ENCODE data around the gene SLC37A1.

The SLC37A1 gene

DNA sequence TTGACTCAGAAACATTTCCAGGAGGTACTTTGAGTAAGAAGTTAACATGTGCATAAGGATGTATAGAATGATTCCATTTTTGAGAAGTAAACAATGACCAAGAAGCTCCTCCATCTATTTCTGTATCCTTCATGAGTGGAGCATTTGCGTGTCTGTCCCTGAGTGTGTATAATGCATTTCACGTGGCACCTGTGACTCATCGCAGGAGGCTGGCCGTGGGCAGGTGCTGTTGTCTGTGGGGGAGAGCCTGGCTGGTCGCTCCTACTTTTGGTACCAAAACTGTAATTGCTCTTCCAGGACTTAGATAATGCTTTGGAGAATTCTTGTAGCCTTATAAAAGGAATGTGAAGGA is 16.5 kb downstream of the SLC37A1 start:
- DNase-seq: no peak

DNA sequence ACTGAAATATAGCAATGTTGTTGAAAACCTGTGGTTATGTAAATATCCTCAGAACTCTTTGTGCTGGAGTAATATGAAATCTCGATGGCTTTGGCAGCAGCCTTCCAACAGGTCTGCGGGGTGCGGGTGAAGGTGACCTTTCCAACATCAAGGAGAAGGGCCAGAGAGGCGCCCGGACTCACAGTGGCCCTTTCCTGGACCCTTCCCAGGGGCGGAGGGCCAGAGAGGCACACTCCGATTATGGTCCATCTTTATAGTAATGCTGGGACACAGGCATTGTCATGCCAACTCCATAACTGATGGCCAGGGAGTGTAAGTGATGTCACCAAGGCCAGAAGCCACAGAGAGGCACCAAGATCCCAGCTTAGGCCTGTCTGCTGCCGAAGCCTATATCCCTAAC is 18.1 kb downstream of the SLC37A1 start:
- no peak for DNase-seq

- peak; percentile 61 to 71 for DNase-seq
Measured at GRCh38 chr21:42532466-42533181, 19.0 kb downstream of the SLC37A1 start.

- no peak for DNase-seq
Measured at GRCh38 chr21:42533306-42533962, 19.8 kb downstream of the SLC37A1 start.

- no peak for DNase-seq
Measured at GRCh38 chr21:42533963-42534355, 20.3 kb downstream of the SLC37A1 start.

GRCh38 chr21:42534421-42535378 is 21.0 kb downstream of the SLC37A1 start:
- DNase-seq: peak in 1 of 2 donors; percentile 23

- DNase-seq: no peak
Measured at GRCh38 chr21:42535602-42536171, 22.0 kb downstream of the SLC37A1 start.

GRCh38 chr21:42536601-42537000 is 22.9 kb downstream of the SLC37A1 start:
- no peak for DNase-seq

DNA sequence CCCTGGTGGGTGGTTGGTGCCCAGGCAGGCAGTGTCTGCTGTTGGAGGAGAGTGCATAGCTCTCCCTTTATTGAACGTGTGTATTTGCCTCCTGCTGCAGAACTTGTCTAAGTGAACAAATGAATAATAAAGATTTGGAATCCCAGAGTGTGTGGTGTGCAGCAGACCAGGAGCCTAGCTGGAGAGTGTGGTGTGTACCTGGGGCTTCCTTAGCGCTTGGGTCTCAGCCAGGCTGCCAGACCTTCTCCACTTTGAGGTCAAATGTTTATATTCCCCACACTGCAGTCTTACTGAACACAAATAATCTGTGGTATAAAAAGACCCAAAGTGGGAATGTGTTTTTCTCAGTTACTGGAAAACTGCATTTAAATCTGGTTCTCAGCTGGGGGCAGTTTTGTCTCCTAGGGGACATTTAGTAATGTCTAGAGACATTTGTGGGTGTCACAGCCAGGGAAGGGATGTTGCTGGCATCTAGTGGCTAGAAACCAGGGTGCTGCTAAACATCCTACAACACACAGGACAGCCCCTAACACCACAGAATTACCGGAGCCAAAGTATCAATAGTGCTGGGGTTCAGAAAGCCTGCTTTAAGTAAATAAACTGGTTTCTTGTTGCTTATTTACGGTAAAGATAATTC is 23.6 kb downstream of the SLC37A1 start:
- DNase-seq: peak in 1 of 2 donors; percentile 19

GRCh38 chr21:42538479-42539275 is 25.0 kb downstream of the SLC37A1 start:
- no peak for DNase-seq

DNA sequence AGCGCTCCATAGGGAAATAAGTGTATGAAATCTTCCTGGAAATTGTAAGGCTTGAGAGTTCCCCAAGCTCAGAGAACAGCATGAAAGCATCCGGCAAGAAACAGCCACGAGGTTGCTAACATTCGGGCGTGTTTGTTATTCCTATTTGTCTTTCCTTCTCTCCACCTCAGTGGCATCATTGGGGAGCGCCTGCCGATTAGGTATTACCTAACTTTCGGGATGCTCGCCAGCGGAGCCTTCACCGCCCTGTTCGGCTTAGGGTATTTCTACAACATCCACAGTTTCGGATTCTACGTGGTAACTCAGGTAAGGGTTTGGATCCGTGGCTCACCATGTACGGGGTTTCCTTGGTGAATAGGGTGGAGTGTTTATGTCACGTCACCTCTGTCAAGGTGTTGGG is 25.7 kb downstream of the SLC37A1 start:
- no peak for DNase-seq

GRCh38 chr21:42539931-42540343 is 26.3 kb downstream of the SLC37A1 start:
- DNase-seq: no peak

DNA sequence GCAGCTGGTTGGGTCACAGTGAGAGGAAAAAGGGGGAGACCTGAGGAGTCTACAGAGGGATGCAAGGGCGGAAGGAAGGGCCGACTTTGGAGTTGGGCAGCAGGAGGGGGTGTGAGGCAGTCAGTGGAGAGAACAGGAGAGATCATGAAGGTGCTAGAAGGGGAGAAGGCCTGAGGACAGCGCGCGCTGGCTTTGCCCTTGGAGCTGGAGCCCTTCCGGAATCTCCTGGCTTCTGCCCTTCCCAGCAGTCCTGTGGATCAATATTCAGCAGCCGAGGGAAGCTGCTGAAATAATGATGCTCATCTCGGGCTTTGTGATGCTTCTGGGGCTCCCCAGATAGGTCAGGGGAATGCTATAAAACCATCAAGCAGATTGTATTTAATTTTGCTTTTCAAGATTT is 26.7 kb downstream of the SLC37A1 start:
- no peak for DNase-seq

DNA sequence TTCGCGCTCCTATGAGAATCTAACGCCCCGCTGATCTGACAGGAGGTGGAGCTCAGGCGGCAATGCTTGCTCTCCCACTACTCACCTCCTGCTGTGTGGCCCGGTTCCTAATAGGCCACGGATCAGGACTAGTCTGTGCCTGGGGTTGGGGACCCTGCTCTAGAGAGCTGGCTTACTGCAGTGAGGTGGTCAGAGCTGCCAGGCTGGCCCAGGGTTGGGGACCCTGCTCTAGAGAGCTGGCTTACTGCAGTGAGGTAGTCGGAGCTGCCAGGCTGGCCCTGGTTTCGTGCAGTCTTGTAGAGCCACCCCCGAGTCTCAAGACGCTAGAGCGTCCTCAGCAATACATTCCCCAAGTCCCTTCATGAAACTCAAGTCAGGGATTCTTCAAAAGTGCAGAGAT is 27.5 kb downstream of the SLC37A1 start:
- DNase-seq: no peak

DNA sequence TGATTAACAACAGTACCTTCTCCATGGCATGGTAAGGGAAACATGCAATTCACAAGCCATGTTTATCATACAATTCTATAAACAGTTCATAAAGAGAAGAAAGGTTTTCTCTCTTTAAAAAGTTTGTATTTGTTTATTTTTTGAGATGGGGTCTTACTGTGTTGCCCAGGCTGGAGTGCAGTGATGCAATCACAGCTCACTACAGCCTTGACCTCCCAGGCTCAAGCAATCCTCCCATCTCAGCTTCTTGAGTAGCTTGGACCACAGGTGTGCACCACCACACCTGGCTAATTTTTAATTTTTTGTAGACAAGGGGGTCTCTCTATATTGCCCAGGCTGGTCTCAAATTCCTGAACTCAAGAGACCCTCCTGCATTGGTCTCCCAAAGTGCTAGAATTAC is 28.0 kb downstream of the SLC37A1 start:
- DNase-seq: no peak

- DNase-seq: no peak
Measured at GRCh38 chr21:42542196-42542595, 28.5 kb downstream of the SLC37A1 start.

GRCh38 chr21:42542596-42542995 is 28.9 kb downstream of the SLC37A1 start:
- DNase-seq: no peak

- no peak for DNase-seq
Measured at GRCh38 chr21:42543106-42543847, 29.6 kb downstream of the SLC37A1 start.

DNA sequence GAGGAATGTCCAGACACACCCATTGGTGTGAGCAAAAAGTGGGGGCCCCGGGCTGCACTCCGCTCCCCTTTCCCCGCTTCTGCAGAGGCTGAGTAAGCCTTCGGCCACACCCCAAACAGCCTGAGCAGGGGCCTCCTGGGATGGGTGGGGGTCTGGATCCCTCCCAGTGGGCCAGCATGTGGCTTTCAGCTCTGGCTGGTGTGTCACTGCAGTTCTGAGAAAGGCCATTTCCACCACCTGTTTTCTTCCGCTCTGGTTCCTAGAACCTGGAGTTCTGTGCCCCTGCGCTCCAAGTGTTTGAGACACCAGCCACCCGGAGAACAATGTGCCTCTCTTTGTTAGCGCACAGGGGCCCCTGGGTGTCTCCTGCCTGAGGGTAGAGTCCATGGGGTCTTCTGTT is 30.9 kb downstream of the SLC37A1 start:
- no peak for DNase-seq

DNA sequence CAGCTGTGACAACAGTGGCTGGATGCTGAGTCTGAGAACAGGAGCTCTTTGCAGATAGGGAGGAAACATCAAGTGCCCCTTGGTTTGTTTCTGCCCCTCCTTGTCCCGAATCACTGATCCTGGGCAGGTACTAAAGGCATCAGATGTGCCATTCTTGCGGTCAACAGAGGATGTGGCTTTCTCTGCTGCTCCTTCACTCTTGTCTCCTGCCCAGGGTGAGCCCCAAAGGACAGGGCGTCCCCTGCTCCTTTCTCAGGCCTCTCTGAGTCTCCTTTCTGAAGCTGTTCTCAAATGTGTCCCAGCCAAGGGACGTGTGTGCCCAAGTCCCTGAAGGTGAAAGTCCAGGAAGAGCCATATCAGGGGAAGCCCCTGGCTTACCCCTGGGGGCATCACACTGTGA is 31.7 kb downstream of the SLC37A1 start:
- no peak for DNase-seq

DNA sequence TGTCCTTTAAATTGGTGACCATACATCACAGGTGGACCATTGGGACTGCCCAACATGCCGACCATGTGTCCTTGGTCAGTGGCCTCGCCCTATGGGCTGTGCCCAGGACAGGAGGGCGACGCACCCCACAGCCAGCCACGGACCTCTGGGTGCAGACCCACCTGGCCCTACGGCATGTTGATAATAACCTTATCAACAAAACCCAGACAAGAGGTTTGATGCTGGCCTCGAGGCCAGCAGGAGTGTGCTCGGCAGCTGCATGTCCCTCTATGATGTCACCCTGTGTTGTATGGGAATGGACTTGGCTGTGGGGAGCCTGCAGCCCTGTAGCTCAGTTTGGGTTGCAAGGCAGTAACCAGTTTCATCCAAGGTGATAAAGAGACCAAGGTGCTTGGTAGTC is 32.1 kb downstream of the SLC37A1 start:
- no peak for DNase-seq

Measured in hippocampal formation (tissue), 2 donors.